ENCODE measurements around the gene HTT.
"Not testable (repeated sequence)": the region's sequence is repeated elsewhere in the genome, so short reads cannot be mapped to it uniquely, and the experiment has no call there.

HTT gene

DNA sequence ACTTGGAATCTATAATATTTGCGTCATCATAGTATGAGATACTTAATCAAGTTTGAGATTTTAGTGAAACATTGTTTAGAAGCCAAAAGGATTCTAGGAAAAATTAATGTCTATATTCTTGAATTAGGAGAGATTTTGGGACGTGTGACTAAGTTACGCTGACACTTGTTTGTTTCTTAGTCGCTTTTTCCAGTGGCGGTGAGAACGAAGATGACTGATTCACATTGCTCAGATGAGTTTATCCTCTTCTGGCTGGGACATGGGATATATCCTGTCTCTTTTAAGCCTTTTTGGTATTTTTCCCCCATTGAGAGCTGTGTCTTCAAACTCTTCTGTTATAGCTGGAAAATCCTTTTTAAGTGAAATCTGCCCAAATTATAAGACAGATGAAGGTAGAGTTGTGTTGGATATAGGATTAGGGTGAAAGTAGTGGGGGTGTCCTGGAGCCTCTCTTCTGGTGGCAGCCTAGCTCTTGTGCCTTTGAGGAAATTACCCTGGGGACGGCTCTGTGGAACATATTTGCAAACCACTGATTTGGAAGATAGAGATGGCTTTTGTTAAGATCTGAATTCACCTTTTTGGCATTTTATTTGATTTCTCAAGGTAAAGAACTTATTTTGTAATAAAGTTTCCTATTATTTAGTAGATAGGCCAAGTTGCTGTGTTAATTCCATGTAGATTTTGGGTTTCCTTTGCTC lies 49.7 kb downstream of the HTT start:
- DNase-seq = no peak

DNA sequence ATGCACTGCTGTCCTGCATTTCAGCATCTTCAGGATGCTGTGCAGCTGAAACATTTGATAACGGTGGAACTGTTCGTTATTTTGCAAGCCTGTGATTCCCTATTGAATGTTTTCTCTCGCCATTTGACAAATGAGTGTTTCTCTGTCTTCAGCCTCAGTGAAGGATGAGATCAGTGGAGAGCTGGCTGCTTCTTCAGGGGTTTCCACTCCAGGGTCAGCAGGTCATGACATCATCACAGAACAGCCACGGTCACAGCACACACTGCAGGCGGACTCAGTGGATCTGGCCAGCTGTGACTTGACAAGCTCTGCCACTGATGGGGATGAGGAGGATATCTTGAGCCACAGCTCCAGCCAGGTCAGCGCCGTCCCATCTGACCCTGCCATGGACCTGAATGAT lies 52.6 kb downstream of the HTT start:
- no peak for DNase-seq

DNA sequence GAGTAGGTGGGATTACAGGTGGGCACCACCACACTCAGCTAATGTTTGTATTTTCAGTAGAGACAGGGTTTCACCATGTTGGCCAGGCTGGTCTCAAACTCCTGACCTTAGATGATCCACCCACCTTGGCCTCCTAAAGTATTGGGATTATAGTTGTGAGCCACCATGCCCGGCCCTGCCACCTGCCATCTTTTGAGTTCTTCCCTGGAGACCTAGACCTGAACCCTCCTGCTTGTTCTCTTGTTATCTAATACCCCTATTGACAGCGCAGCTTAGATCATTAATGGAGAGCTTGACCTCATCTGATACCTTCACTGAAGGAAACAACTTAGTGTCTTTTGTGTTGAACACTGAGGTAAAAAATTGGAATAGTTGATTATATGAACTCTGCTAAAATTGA lies 53.6 kb downstream of the HTT start:
- no peak for DNase-seq

DNA sequence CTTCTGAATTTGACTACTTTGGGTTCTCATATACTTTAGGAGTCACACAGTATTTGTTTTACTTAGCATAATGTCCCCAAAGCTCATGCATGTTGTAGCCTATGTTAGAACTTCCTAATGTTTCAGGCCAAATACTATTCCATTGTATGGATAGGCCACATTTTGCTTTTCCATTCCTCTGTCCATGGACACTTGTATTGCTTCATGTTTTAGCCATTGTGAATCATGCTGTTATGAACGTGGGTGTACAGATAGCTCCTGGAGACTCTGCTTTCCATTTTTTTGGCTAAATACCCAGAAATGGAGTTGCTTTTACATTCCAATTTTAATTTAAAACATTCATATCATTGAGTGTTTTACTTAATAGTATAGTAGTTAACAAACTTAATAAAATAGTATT lies 54.5 kb downstream of the HTT start:
- DNase-seq = no peak

DNA sequence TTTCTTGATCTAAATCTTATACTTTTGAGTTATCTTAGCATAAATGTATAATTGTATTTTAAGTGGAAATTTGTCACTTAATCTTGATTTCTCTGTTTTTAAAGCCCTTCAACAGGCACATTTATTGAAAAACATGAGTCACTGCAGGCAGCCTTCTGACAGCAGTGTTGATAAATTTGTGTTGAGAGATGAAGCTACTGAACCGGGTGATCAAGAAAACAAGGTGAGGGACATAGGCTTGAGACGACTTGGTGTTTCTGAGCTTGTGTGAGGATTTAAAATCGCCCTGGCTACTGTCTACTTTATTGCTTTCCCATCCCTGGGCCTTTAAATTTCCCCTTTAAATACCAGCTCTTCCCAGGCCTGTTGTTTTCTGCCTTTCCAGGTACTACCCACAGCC lies 55.7 kb downstream of the HTT start:
- DNase-seq = no peak

DNA sequence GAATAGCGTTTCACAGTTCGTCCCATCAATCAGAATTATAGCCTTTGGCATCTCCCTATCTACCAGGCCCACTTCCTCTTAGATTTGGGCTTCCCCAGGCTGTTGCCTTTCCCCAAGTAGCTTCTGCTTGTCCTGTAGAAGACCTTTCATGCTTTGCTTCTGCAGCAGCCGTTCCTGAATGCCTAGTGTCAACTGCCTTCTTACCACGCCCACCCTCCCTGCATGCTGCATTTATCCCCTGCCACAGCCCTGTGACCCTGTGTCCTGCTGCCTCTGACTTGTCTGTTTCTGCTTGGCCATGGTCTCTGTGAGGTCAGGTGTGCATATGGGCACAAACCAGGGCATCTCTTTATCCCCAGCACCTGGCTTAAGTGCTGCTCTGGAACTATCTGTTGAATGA lies 56.3 kb downstream of the HTT start:
- DNase-seq = no peak

DNA sequence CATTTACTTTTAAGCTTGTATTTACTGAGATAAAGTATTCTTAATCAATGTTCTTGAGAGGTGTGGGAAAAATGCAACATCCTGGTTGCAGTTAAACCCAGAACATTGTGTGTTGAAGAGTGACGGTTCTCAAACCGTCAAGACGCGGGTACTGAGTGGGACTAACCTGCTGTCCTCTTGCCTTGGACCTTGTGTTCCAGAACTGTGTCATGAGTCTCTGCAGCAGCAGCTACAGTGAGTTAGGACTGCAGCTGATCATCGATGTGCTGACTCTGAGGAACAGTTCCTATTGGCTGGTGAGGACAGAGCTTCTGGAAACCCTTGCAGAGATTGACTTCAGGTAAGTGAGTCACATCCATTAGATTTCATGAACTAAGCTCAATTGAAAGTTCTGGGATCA lies 59.7 kb downstream of the HTT start:
- no peak for DNase-seq

DNA sequence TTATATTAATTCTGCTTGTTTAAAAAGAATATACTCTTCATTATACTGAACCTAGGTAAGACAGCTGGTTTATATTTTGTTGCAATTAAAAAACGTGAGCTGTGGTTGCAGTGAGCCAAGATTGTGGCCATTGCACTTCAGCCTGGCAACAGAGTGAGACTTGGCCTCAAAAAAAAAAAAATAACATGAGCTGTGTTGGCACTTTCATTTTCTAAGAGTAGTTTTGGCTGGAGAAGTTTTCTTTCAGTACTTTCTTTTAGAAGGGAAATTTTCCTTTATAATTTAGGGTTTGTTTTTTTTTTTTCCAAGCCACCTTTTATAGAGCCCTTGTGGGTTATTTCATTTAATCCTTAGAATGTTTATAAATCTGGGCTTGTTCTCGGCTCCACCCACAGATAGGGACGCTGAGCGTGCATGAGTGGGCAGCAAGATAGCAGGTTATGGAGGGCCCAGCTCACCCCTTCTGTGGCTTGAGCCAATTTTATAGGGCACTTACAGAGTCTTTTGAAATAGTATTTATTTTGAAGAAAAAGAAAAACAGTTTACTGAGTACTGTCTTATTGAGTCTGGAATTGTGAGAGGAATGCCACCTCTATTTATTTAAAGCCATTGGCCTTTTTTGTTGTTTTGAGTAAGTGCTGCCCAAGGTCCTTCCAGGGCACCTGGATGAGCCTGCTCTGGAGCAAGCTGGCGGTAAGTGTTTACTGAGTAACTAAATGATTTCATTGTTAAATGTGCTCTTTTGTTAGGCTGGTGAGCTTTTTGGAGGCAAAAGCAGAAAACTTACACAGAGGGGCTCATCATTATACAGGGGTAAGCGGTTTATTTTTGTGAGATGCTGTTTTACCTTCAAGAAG lies 60.9 kb downstream of the HTT start:
- DNase-seq = no peak

DNA sequence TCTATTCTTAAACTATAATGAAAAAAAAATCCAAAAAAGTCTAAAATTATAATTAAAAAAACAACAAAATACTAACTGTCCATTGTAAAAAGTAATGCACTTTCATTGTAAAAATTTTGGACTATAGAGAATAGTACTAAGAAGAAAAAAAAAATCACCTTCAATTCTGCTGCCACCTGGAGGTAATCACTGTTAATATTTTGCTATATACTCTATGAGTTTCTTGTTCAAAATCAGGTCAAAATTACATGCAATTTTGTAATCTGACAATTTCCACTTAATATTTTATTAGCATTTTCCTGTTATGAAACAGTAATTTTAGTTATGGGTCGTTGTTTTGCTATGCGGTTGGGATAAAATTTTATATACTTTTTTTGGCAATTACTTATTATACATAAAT lies 62.0 kb downstream of the HTT start:
- DNase-seq = no peak

DNA sequence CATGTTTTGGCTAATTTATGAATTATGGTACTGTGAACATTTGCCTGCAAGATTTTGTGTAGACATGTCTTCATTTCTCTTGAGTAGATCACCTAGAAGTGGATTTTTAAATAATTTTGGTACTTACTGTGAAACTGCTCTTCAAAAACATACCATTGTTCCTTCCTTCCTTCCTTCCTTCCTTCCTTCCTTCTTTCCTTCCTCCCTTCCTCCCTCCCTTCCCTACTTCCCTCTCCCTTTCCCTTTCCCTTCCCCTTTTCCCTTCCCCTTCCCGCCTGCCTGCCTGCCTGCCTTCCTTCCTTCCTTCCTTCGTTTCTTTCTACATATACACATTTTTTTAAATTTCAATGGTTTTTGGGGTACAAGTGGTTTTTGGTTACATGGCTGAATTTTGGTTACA lies 63.4 kb downstream of the HTT start:
- DNase-seq = no peak

DNA sequence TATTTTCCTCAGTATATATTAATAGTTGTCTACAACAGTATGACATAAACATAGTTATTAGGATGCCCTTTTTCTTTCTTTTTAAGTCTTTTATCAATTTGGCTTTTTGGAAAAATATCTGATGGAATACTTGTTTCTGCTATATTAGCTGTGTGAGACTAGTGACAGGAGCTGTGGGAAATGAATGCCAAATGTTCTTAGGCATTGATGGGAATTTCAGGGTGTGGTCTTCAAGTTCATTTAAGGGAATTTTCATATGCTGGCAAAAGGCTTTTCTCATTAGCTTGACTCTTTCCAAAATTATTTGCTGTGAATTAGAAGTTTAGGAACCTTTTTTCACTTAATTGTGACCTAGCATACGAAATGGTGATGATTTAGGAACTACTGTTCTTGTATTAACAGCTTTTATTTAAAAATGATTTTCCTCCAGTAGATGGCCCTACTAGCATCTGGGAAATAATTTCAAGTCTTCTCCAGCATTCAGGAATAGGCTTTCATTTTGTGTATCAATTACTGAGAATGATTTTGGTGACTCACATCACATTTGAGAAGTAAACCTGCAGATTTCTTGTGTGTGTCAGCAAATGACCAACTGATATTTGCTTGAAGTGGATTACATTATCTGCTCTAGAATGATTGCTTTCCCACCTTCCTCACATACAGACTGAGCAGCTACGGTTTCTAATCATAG lies 70.9 kb downstream of the HTT start:
- no peak for DNase-seq

DNA sequence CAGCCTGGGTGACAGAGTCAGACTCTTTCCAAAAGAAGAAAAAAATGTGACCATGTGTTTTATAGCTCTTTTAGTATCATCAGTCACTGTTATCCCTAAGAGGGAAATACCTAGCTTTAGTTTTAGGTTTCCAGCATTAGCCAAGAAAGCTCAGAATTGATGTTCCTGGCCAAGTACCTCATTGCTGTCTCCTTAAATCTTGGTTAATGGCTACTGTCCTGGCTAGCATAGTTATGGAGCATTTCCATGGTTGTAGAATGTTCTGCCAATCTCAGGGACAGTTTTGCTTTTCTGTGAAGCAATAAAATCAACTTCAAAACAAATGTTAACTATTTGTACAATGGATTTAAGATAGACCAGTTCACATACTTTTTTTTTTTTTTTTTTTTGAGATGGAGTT lies 74.4 kb downstream of the HTT start:
- DNase-seq = no peak

DNA sequence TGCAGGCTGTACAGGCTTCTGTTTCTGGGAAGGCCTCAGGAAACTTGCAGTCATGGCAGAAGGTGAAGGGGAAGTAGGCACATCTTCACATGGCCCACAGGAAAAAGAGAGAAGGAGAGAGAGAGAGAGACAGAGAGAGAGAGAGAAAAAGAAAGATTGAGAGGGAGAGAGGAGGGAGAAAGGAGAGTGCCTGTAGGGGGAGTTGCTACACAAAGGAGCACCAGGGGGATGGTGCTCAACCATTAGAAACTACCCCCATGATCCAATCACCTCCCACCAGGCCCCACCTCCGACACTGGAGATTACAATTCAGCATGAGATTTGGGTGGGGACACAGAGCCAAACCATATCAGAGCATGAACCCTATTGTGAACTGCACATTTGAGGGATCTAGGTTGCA lies 76.8 kb downstream of the HTT start:
- DNase-seq = not testable (repeated sequence)

DNA sequence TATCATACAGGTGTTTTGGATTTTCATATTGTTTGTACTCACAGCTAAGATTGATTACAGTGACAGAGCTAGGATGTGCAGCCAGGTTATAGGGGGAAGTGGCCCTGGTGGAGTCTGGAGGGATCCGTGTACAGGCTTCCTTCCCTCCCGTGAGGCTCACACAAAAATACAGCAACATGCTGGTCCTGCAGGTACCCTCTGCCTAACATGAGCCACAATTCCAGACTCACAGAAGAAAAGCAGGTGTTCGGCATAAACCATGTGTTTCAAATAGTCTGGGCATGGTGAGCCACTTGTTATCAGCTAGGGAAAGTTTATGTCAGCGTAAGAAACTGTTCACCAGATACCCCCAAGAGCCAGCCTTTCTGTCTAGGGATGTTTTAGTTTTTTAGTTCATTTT lies 82.9 kb downstream of the HTT start:
- no peak for DNase-seq

DNA sequence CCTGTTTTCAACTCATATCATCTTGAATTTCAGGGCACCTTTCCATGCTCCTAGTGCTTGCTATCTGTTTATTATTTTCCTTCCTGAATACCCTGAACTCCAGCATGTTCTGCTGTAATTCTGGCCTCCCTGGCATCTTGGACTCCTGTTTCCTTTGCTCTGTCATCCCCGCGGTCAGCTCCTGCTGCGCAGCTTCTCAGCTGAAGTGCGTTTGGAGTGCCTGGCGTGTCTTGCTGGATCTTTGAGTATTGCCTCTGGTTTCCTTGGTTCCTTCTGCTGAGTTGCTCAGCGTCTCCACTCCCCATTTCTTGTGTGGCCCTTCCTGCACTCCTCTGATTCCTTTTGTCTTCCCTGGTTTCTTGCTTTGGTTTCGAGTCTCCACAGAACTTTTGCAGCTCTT lies 84.4 kb downstream of the HTT start:
- DNase-seq = no peak

DNA sequence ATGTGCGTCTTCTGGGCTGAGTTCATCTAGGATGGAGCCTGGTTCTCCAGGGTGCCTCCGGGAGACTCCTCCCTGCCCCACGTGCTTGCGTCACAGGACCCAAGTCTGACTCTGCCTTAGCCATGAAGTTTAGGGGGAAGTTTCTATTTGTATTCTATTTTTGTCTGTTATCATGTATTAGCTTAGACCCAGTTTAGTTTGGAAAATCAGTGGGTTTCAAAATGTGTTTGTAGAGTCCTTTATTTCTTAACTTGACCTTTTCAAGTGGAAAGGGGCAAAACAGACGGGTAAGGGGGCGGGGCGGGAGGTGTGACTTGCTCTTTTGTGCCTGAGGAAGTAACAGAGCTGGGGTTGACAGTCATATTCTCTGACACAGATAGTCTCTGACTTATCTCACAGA lies 86.0 kb downstream of the HTT start:
- DNase-seq = no peak

DNA sequence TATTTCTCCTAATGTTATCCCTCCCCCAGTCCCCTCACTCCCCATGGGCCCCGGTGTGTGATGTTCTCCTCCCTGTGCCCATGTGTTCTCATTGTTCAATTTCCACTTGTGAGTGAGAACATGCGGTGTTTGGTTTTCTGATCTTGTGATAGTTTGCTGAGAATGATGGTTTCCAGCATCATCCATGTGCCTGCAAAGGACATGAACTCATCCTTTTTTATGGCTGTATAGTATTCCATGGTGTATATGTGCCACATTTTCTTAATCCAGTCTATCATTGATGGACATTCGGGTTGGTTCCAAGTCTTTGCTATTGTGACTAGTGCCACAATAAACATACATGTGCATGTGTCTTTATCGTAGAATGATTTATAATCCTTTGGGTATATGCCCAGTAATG lies 86.6 kb downstream of the HTT start:
- DNase-seq = not testable (repeated sequence)

DNA sequence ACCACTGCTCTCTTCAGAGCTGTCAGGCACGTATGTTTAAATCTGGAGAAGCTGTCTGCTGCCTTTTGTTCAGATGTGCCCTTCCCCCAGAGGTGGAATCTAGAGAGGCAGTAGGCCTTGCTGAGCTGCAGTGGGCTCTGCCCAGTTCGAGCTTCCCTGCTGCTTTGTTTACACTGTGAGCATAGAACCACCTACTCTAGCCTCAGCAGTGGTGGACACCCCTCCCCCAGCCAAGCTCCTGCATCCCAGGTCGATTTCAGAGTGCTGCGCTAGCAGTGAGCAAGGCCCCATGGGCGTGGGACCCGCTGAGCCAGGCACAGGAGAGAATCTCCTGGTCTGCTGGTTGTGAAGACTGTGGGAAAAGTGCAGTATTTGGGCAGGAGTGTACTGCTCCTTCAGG lies 92.0 kb downstream of the HTT start:
- DNase-seq = not testable (repeated sequence)

DNA sequence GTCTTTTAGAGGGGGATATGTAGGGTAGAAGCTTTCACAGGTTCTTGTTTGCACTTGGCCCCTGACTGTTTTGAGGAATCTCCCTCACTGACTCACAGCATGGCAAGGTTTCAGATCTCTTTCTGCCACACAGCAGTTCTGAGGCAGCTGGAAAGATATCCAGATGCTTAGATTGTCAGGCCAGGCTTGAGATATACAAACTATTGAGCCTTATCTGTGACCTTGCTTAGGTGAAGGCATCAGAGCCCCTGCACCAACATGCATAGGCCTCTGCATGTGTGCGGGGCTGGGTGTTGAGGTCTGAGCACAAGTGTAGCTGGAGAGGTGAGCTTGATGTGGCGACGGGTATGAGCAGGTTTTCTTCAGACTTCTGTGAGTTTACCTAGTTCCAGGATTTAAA lies 93.5 kb downstream of the HTT start:
- DNase-seq = no peak

DNA sequence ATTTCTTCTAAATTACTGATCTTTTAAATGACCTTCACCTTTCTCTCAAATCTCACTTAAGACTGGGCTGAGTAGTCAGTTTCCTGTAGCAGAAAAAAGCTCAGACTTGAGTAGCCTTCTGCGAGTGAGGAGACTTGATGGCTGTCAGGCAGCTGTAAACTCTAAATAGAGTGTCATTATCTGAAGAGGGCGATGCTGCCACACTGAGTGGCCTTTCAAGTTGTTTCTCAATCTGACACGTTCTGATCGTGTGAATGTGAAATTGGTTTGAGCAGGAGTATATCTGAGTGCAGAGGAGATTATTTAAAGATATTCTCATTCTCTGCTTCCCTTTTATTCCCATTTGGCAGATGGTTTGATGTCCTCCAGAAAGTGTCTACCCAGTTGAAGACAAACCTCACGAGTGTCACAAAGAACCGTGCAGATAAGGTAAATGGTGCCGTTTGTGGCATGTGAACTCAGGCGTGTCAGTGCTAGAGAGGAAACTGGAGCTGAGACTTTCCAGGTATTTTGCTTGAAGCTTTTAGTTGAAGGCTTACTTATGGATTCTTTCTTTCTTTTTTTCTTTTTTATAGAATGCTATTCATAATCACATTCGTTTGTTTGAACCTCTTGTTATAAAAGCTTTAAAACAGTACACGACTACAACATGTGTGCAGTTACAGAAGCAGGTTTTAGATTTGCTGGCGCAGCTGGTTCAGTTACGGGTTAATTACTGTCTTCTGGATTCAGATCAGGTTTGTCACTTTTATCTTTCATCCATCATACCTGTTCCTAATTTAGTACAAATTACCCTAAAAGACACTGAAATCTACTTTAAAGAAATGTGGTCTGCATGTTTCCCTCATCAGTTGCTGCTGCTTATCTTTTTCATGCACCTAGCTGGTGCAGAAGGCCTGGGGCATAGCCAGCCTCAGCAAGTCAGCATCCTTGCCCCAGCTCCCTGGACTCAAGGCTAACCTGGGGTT lies 100.2 kb downstream of the HTT start:
- no peak for DNase-seq

DNA sequence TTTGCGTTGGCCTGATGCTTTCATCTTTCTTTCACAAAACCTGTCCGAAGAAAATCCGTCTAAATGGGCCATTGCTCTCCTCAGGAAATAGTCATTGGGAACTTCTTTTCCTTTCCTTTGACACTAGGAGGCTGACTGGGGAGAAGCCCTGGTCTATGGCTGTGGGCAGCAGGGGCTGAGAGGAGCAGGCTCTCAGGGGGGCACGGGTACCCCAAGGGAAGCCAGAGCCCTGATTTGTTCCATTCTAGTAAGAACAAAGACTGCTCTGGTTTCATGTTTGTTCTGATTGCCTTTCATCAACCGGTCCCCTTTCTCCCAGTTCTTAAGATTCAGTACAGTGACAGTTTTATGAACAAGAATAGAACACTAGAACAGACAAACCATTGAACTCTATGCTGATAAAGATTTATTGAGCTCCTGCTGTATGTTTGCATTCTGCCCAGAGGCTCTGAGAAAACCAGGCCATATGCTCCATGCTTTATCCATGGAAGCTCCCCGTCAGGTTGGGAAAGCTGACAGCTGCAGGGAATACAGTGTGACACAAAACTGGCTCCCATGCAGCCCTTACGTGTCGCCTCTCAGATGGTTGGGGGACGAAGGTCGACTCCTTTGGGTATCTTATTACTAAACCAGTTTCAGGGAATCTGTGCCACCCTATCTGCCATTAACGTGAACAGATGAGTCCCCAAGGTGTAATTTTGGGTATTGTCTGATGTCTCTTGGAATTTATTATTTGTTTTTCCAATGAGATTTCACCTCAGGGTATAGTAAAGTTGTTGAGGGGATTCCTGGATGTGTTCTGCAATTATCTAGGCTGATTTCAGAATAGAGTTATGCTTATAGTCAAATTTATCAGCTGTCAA lies 102.1 kb downstream of the HTT start:
- DNase-seq = no peak

DNA sequence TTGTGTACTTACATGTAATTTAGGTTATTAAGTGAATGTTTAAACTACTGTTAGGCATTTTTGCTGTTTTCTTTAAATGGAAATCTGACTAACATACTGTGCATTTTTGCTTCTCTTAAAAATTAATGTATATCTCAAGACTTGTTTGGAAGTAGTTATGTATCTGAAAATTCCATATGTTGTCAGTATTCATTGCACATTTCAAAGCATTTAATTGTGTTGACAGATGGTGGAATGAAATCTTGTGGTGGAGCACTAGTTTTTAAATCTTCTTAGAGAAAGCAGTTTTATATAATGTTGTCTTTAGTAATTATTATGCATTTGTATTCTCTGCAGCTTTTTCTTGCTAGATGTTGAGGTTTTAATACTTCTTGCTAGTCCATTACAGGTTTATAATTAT lies 102.9 kb downstream of the HTT start:
- no peak for DNase-seq
